ENCODE measurements around the gene PURB.
"Not testable (repeated sequence)": the region's sequence is repeated elsewhere in the genome, so short reads cannot be mapped to it uniquely, and the experiment has no call there.

The PURB gene

DNA sequence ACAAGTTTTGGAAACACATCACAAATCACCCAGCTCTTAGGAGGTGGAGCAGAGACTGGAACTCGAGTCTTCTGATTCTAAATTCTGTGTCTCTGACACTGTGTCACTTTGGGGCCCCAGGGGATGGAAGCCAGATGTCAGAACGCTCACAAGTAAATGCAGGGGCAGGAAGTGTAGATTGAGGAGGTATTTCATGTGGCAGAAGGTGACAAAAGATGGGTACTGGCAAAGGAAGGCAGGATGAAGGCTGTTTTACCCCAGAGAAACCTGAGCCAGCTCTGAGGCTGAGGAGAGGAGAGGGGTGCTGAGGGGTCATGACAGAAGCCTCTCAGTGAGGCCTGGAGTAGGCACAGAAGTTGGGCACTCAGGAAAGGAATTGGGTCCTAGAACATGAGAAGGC, 6.0 kb upstream of the PURB start:
- DNase-seq: no peak

DNA sequence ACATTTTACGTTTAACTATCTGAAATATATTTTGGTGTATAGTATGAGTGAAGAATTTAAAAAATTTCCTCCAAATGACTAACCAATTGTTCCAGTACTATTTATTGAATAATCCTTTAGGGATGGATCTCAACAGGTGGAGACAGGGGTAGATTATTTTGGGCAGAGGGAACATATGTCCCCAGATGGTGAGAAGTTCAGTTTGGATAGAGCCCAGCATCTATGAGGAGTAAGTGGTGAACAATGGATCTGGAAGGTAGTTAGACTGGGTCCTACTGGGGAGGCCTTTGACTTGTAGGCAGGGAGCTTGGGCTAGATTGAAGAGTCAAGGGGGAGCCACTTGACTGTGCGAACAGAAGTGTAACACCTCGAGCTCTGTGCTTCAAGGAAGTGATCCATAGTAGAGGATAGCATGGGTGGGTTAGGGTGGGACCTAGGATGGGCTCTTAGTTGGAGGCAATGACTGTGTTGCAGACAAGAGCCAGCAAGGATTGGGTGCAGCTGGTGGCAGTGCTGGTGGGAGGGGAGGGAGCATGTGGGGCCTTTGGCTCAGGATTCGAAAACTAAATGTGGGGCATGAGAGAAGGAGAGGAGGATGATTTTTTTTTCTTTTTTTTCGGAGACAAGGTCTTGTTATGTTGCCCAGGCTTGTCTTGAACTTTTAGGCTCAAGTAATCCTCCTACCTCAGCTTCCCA, 3.9 kb upstream of the PURB start:
- no peak for DNase-seq

DNA sequence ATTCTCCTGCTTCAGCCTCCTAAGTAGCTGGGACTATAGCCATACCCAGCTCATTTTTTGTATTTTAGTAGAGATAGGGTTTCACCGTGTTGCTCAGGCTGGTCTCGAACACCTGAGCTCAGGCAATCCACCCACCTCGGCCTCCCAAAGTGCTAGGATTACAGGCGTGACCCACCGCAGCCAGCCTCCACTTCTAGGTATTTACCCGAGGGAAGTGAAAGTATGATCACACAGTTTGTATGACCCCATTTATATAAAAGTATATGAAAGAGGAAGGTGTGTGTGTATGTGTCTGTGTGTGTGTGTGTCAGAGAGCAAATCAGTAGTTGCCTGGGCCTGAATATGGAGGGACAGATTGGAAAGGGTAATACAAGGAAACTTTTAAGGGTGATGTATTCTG, 2.0 kb upstream of the PURB start:
- DNase-seq: no peak

DNA sequence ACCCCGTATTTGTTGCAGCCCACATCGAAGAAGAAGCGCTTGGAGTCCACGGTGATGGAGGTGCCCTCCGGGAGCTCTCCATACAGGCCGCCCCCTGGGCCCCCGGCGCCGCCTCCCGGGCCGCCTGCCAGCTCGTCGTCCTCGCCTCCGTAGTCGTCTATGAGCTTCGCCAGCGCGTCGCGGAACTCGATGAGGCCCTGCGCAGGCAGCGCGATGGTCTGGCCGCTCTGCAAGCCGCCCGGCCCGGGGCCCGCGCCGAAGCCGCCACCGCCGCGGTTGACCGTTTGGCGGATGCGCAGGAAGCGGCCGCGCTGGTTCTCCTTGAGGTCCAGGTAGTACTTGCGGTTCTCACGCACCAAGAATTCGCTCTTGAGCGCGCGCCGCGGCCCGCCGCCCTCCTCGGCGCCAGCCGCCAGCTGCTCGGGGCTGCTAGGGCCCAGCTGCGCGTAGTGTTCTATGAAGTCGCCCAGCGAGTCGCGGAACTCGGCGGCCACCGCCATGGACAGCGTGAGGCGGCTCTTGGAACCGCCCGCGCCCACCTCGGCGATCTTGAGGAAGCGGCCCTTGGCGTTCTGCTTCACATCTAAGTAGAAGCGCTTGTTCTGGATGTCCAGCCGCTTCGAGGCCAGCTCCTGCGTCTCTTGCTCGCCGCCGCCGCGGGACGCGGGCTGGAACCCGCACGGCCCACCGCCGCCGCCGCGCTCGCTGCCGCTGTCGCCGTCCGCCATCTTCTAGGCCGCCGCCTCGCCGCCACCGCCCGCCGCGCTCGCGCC, 523 bp downstream of the PURB start:
- DNase-seq: peak; percentile 61

DNA sequence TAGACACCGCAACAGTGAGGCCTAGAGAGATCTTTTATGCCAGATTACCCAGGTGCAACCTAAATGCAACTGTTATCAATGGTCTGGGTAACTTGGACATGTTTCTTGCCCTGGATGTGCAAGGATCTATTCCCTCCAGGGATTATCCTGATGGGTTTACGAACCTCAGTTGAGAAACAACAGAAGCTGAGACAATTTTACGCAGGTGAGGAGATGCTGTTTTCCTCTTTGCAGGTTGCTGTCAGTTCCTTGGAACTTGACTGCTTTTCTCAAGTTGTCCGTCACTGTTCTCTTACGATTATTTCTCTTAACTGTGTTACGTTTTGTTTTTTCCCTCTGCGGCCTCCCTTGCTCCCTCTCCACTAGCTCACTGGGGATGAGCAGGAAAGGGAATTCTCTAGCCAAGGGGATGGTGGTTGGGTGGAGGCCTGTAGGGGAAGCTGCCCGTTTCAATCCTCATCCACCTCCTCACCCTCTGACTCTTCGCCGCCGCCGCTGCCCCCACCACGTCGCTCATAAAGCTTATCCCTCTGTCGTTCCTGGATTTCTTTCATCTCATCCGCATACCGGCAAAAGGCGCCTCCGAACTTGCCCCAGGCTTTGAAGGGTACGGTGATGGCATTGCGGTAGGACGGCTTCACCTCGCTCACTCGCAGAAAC, 1.2 kb downstream of the PURB start:
- DNase-seq: no peak

DNA sequence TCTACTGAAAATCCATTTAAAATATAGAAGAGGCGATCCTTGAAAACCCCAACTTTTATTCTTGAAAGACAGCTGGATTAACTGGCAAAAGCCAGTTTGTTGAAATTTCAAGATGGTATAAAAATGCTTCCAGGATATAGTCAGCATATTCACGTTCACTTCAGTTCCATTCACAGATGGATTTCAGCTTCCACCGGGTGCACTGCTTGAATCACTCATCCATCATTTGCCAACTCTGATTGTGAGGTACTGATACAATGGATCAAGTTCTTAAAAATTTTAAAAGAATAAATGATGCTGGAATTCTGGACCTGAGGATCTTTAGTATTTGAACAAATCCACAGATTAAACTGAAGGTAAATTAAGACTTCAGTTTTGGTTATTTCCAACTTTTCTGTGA, 2.4 kb downstream of the PURB start:
- DNase-seq: no peak

DNA sequence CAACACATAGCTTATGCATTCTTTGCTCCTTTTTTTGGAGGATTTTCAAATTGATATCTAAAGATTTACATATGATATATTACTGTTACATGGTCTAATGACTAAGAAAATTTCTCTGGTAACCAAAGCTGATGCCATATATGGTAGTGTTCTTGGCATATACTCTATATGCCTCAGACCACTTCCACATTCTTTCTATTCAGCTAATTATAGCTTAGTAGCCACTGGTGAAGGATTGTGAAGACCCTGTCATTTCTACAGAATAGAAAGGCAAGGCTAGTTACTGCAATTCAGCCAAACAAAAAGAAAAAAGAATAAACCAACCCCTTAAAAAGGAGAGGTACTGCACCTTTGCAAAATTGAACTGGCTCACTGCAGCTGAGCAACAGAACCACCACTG, 3.7 kb downstream of the PURB start:
- DNase-seq: no peak

DNA sequence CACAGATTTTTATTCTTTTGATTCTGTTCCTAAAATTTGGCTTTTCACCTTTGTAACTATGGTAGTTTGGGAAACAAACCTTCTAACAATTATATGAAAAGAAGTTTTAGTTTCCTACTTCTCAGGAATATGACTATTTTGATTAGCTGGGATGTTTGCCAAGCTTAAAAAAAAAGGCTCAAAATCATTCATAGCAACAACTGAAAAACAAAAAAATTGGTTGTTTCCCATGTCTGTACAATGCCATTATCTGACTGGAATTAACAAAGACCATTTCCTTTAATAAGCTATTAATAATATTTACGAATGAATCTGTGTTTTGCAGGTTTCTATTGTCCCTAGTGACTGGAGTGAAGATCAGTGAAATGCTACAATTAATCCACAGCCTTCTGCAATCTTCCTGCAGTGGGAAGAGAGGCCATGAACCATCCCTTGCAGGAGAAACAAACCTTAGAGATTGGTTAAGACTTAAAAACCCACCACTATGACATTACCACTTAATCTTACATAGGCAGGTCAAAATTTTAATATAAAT, 4.2 kb downstream of the PURB start:
- no peak for DNase-seq

DNA sequence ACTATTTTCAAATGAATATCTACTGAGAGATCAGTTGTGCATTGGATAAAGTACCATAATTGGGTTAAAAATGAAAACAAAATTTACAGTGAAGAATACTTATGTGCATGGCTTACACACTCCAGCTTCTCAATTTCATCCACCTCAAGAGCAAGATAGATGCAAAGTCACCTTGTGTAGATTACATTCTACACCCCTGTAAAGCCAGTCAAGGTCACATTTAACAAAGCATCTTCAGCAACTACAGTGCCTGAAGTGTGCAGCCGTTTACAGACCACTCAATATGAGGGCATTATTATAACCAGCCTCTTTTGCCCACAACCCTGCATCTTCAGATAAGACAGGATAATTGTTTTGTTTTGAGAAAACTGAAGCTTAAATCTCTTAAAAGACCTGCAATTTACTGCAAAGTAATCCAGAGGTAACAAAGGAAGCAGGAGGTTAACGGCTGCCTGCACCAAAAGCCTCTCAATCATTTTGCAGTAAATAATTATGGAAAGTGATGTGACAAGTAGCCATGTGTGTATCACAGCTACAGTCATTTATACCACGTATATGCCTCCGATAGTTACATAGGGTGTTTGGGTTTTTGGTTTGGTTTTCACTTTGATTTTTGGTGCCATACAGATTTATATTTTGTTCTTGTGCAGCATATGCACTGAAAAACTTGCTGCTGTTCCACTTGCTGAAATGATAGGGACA, 4.9 kb downstream of the PURB start:
- no peak for DNase-seq

DNA sequence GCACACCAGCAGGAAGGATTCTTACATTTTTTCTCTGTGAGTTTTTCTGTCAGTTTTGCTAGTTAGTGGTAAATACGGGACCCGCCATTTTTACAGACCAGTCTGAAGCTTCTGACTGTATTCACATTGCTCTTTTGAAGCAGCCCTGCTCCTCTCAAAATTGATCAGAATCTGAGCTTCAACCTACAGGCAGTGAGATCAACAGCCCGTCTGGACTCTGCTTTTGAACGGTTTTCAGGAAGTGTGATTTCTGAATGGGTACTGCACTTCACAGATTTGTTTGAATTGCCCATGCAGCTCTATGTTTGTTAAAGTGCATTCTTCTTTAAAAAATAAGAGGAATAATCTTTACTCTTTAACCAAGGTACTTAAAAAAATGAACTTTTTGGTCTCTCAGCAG, 8.9 kb downstream of the PURB start:
- no peak for DNase-seq

DNA sequence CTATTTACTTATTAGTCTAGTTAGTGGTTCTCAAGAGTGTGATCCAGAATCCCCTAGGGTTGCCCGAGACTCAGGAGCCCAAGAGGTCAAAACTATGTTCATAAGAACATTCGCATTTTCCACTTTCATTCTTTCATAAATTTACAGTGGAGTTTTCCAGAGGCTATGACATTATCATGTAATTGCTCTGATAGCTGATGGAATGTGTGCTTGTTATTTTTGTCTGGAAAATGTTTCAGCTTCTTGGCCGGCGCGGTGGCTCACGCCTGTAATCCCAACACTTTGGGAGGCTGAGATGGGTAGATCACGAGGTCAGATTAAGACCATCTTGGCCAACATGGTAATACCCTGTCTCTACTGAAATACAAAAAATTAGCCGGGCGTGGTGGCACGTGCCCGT, 10.1 kb downstream of the PURB start:
- DNase-seq: no peak

DNA sequence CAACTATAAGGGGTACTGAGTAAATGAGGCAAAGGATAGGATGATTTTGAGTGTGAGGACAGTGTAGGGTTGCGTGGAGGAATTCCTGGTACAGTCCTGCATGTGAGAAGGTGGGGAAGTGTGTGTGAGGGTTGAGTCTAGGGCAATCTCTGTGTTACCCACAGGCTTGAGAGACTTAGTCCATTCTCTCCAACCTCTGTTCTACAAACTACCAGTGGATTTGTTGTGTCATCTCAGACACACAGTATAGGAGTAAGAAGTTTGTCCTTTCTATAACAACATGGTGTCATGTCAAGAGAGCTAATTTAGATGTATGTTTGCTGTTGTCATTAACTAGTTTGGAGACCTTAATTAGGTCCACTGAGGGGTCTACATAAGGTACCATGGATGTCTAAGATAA, 12.5 kb downstream of the PURB start:
- DNase-seq: no peak

DNA sequence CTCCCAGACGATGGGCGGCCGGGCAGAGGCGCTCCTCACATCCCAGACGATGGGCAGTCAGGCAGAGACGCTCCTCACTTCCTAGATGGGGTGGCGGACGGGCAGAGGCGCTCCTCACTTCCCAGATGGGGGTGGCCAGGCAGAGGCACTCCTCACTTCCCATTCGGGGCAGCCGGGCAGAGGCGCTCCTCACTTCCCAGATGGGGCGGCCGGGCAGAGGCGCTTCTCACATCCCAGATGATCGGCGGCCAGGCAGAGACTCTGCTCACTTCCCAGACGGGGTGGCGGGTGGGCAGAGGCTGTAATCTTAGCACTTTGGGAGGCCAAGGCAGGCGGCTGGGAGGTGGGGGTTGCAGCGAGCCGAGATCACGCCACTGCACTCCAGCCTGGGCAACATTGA, 13.4 kb downstream of the PURB start:
- DNase-seq: not testable (repeated sequence)

DNA sequence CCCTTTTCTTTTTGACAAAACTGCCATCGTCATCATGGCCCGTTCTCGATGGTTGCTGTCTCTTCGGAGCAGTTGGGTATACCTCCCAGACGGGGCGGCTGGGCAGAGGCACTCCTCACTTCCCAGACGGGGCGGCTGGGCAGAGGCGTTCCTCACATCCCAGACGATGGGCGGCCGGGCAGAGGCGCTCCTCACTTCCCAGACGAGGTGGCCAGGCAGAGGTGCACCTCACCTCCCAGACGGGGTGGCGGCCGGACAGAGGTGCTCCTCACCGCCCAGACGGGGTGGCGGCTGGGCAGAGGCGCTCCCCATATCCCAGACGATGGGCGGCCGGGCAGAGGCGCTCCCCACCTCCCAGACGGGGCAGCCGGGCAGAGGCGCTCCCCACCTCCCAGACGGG, 14.6 kb downstream of the PURB start:
- DNase-seq: not testable (repeated sequence)

DNA sequence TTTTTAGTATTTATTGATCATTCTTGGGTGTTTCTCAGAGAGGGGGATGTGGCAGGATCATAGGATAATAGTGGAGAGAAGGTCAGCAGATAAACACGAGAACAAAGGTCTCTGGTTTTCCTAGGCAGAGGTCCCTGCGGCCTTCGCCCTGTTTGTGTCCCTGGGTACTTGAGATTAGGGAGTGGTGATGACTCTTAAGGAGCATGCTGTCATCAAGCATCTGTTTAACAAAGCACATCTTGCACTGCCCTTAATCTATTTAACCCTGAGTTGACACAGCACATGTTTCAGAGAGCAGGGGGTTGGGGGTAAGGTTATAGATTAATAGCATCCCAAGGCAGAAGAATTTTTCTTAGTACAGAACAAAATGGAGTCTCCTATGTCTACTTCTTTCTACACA, 15.0 kb downstream of the PURB start:
- not testable (repeated sequence) for DNase-seq

DNA sequence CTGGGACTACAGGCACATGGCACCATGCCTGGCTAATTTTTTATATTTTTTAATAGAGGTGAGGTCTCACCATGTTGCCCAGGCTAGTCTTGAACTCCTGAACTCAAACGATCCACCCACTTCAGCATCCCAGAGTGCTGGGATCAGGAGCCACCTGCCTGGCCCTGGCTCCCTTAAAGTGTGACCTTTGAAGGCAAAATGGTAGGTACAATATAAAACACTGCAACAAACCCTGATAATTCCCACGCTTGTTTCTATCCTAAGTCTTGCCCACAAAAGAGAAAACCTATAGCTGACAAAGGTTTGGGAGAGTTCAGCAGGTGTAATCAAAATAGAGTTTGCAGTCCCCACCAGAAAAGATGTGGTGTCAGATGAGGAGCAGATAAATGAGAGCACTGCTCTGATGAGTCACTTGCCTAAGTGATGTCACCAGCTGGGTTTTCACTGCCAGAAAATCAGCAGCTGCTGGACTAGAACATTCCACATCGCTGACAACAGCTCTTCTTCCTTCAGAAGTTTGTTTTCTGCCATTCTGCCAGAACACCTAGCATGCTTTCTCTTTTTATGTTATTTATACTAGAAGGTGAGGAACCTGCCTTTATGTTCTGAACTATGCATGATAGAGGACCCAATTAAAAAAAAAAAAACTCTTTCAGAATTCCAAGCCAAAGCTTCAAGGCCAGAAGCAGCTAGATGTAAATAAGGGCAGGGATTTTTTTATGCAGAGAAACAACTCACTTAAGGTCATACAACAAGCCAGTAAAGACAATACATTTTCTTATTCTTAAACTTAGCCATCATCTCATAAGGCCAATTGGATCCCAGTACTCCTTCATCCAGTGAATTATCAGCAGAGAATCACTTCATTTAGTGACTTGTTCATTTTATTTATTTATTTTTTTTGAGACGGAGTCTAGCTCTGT, 18.0 kb downstream of the PURB start:
- no peak for DNase-seq

DNA sequence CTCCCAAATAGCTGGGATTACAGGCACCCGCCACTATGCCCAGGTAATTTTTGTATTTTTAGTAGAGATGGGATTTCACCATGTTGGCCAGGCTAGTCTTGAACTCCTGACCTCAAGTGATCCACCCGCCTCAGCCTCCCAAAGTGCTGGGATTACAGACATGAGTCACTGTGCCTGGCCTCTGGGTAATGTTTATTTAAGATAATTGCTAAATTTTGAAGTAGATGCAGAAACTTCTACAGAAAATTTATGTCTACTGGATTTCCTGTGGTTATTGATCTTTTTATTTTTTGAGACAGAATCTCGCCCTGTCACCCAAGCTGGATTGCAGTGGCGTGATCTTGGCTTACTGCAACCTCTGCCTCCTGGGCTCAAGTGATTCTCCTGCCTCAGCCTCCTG, 23.4 kb downstream of the PURB start:
- not testable (repeated sequence) for DNase-seq

DNA sequence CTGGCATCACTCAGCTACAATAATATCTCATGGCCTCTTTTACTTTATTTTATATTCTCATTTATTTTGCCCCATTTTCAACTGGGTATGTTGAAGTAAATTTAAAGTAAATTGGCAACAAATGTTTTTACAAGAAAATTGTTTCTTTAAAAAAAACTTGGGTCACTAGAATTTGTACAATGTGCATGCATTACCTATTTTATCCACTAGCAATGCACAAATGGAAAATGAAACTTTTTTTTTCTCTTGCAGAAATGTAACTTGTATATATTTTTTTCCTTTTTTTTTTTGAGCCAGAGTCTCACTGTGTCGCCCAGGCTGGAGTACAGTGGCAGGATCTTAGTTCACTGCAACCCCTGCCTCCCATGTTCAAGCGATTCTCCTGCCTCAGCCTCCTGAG, 27.2 kb downstream of the PURB start:
- no peak for DNase-seq

DNA sequence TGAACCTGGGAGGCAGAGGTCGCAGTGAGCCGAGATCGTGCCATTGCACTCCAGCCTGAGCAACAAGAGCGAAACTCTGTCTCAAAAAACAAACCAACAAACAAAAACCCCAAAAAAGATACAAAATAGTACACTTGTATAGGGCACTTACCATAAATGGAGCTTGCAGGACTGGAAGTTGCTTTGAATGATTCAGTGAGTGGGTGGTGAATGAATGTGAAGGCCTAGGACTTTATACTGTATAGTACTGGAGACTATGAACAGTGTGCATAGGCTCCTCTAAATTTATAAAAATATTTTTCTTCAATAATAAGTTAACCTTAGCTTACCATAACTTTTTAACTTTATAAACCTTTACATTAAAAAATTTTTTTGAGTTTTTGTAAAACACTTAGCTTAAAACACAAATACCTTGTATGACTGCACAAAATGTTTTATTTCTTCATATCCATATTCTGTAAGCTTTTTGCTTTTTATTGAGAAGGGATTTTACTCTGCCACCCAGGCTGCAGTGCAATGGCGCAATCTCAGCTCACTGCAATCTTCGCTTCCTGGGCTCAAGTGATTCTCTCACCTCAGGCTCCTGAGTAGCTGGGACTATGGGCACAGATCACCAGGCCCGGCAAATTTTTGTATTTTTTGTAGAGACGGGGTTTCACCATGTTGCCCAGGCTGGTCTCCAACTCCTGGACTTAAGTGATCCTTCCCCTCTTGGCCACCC, 30.5 kb downstream of the PURB start:
- no peak for DNase-seq

DNA sequence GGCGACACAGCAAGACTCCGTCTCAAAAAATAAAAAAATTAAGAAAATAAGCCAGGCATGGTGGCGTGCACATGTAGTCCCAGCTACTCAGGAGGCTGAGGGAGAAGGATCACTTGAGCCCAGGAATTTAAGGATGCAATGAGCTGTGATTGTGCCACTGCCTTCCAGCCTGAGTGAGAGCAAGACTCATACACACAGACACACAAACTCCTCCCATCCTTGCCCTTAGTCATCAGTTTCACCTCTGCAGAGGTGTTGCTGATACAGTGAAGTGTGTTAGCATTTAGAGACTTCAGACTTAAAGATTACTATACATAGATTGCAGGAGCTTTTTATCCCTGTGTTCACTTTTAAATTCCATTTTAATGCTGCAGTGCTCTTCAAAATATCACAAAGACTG, 31.9 kb downstream of the PURB start:
- DNase-seq: no peak

DNA sequence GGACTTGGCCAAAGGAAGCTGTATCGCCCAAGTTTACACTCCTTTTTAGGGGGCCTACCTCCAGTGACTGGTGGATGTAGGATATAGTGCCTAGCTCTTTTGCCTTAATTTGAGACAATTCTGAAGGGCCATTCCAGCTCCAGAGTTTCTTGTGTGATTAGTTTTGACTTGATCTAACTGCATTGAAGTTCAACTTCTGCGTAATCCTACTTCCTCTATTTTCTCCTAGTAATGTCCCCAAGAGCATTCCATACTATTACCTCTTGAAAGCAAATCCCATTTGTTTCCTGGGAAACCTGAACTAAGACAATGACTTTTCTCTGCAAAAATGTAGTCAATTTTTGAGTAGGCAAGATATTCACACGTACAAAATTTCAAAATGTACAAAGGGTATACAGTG, 32.7 kb downstream of the PURB start:
- DNase-seq: no peak

Data from NCI-H1092 treated with DMSO at 0.1 percent for 48 hours (cell line).